IPS-NIHi7 (cell line): Measurements from ENCODE around the gene GRID1.

Source experiments
- DNase-seq: peaks from one replicate; pipeline ENCODE4 v3.0.0; 2012; ENCODE audit warnings: mixed read lengths; ENCODE audit errors: extremely low spot score

Gene GRID1

GRCh38 chr10:85619832-85620231 is 746.8 kb downstream of the GRID1 start:
- no peak for DNase-seq

- no peak for DNase-seq
Observed at GRCh38 chr10:85618841-85619240, 747.8 kb downstream of the GRID1 start.

DNA sequence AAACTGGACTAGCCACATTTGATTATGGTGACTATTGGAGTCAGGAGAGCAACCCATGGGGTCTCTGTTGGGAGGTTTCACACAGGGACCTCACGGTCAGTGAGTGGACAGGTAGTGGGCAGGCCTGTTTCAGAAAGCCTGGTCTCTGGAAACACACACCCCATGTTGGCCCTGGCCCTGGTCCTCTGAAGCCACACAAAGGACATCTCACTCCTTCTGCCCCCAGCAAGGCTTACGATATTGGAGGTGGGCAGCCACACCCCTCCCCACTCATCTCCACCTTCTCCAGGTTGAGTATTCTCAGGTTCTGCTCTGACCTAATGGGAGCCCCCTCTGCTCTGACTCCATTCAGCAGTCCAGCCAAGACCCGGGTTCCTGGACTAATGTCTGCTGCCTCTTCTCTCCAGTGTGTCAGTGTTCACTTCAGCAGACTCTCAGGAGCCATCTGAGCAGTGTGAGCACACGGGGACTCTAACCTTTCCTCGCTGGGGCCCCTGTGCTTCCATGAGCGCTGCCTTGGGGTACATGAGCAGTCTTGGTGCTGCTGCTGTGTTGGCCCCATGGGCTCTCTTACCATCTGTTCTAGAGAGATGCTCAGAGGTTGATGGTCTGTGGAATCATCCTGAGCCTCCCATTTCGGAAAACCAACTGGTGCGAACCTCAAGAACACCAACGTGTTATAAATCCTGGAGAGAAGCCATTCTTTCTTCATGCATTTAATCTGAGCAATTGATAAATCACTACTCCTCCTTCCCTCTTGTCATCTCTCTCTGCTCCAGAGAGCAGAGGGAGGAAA is 748.6 kb downstream of the GRID1 start:
- no peak for DNase-seq

GRCh38 chr10:85615556-85615955 is 751.0 kb downstream of the GRID1 start:
- DNase-seq = no peak

- DNase-seq = no peak
Observed at GRCh38 chr10:85614981-85615380, 751.6 kb downstream of the GRID1 start.

GRCh38 chr10:85614566-85614965 is 752.0 kb downstream of the GRID1 start:
- DNase-seq = no peak

- no peak for DNase-seq
Observed at GRCh38 chr10:85613391-85613790, 753.2 kb downstream of the GRID1 start.

GRCh38 chr10:85612833-85613232 is 753.8 kb downstream of the GRID1 start:
- DNase-seq = peak; percentile 41

DNA sequence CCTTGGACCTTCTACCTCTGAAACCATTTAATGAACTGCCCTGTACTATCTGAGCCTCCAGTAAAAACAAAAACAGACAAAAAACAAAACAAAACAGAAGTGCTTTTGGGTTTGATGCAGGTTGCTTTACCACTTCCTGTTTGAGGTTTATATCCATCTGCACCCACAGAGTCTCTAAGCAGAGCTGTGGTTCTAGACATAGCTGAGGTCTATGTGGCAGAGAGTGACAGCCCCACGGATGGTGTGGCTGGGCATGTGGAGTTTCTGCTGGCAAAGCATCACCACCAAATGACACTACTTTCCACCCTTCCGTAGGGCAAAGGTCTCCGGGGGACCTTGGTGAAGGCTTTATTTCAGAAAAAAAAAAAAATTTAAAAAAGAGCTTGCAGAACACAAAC is 754.2 kb downstream of the GRID1 start:
- DNase-seq = no peak

DNA sequence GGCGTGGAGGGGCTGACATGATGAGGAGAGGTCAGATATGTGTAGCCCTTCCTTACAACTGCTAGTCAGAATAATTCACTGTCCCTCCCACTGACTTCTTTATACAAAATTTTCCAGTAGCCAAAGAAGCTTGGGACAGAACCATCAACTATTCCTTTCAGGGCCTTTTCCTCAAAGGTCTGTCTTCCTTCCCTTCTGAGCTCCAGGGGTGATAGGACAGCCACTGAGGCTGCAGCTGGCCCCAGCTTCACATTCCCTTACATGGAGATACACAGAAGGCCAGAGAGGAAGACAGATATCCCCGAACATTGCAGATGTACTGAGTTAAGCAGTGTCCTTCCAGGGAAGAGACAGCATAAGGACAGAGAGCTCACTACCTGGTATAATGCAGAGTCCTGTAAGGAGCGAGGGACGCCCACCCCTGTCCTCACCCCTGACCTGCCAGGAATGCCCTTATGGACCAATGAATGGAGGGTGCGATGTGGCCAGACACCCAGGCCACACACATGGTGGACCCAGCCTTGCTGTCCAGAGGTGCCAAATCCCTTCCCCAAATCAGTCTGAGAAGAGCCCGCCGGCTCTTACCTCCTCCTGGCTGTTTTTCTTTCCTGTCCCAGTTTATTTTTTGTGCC is 754.7 kb downstream of the GRID1 start:
- no peak for DNase-seq

GRCh38 chr10:85611093-85611740 is 755.4 kb downstream of the GRID1 start:
- no peak for DNase-seq

GRCh38 chr10:85610381-85611092 is 756.1 kb downstream of the GRID1 start:
- DNase-seq = no peak

DNA sequence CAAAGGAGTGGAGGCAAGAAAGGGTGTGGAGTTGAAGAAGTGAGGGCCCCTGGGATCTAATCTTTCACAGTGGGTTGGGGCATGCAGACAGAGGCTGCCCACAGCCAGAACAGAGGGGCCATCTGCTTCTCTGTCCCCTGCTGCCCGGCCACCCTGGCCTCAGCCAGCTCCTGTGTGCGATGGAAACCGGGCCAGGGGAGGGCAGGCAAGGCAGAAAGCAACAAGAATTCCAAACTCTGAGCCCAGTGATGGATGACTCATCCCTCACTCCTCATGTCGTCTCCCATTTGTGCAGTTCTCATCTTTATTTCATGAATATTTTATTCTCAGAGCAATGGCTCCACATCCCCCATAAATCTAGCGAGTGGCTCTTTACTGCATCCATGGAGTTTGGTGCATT is 757.1 kb downstream of the GRID1 start:
- DNase-seq = no peak

DNA sequence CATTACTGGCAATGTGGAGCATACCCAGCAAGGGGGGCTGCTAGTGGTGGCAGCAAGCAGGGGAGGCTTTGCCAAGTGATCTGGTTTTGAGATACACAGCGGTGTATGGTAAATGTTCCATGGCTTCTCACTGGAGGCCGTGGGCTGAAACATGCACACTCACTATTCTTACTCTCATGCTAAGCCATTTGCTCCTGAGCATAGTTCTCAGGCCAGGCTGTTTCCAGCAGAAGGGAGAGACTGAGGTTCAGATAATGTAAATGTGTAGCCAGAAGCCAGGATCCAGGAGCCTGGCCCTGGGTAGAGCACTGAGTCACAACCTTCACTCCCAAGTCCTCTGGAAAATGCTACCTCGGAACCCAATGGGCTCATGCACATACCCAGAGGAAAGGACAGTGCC is 757.9 kb downstream of the GRID1 start:
- DNase-seq = no peak

- no peak for DNase-seq
Observed at GRCh38 chr10:85607043-85607695, 759.4 kb downstream of the GRID1 start.

GRCh38 chr10:85606401-85606800 is 760.2 kb downstream of the GRID1 start:
- no peak for DNase-seq

DNA sequence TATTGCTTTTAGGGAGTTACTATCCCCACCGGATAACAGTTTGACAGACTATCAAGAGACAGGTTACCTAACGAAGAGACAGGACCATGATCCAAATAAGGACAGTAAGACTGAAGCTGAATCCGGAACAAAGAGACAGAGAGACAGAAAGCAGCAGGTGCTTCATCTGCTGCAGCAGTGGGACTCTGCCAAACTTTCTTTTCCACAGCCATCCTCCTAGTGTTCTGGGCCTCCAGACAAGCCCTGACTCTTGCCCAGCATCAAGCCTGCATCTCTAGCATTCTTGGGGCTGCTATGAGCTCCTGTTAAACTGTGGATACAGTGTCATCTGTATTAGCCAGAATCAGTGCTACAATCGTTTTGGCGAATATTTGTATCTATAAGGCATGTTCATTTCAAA is 761.7 kb downstream of the GRID1 start:
- DNase-seq = no peak

DNA sequence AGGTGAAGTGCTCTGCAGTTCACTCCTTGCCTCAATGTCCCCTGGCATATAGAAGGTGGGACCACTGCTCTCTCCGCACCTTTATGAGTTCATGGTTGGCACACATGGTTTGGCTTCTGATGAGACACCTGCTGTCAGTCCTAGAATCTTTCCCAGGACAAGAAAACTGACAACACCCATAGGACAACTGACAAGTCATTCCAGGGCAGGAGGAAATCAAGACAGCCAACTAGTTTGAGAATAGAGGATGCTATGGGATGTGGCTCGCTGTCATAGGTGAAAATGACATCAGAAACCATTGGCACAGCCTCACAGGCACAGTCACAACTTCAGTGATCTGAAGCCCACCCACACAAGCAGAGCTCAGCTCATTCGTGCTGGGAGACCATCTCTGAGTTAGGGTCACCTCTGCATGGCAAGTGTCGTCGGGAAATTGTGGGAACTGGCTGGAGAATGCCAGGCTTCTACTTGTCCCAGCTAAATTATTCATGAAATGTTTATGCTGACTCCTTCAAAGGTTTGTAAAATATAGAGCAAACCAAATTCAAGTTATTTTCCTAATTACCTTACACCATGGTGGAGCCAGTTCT is 762.4 kb downstream of the GRID1 start:
- no peak for DNase-seq

- DNase-seq = no peak
Observed at GRCh38 chr10:85603151-85603940, 763.2 kb downstream of the GRID1 start.

- DNase-seq = no peak
Observed at GRCh38 chr10:85602713-85603112, 763.9 kb downstream of the GRID1 start.

- no peak for DNase-seq
Observed at GRCh38 chr10:85602306-85602705, 764.3 kb downstream of the GRID1 start.
